Liver (tissue), 3 donors: ENCODE data around the gene RCAN2.

Experiments used
- ATF3 ChIP-seq: IDR thresholded peaks from 2 replicates; pipeline ENCODE4 v1.6.1; 2016; ENCODE audit warnings: antibody characterized with exemption
- CTCF ChIP-seq: fragments of 150-350 bp; IDR thresholded peaks from 2 replicates; pipeline ENCODE4 v1.5.1; 2017; ENCODE audit warnings: improper control_type of control experiment, low read depth, low read length; ENCODE audit not compliant: missing input control
- EGR1 ChIP-seq, 2 donors: IDR thresholded peaks; 2 replicates each; pipeline ENCODE4 v1.6.1; 2016 to 2018; ENCODE audit warnings: antibody characterized with exemption in 2 of 2, low read depth in 2 of 2
- GABPA ChIP-seq, 2 donors: IDR thresholded peaks in 1 of 2; conservative IDR thresholded peaks in 1 of 2; 2 replicates each; pipeline ENCODE4 v1.6.1; 2016; ENCODE audit warnings: antibody characterized with exemption in 2 of 2, mild to moderate bottlenecking in 1 of 2, moderate library complexity in 1 of 2
- JUND ChIP-seq, 2 donors: IDR thresholded peaks; 2 replicates each; pipeline ENCODE4 v1.6.1; 2016; ENCODE audit warnings: antibody characterized with exemption in 2 of 2
- RAD21 ChIP-seq, 2 donors: IDR thresholded peaks; 2 replicates each; pipeline ENCODE4 v1.6.1; 2016; ENCODE audit warnings: antibody characterized with exemption in 2 of 2, mild to moderate bottlenecking in 2 of 2
- RXRA ChIP-seq, 2 donors: IDR thresholded peaks; 2 replicates each; pipeline ENCODE4 v1.6.1; 2017 to 2018; ENCODE audit warnings: antibody characterized with exemption in 2 of 2, mild to moderate bottlenecking in 1 of 2
- SP1 ChIP-seq: IDR thresholded peaks from 2 replicates; pipeline ENCODE4 v1.6.1; 2018; ENCODE audit warnings: antibody characterized with exemption, mild to moderate bottlenecking
- TAF1 ChIP-seq: conservative IDR thresholded peaks from 2 replicates; pipeline ENCODE4 v1.6.1; 2016; ENCODE audit warnings: antibody characterized with exemption, mild to moderate bottlenecking
- YY1 ChIP-seq: IDR thresholded peaks from 2 replicates; pipeline ENCODE4 v1.6.1; 2016; ENCODE audit warnings: antibody characterized with exemption, mild to moderate bottlenecking
- TF ChIP-seq, protein P1 (sequence below): IDR thresholded peaks from 2 replicates; pipeline ENCODE4 v1.6.1; 2016; ENCODE audit warnings: antibody characterized with exemption, mild to moderate bottlenecking
- TF ChIP-seq, protein P2 (sequence below): IDR thresholded peaks from 2 replicates; pipeline ENCODE4 v1.6.1; 2016; ENCODE audit warnings: antibody characterized with exemption
- donor health status: healthy.
- donor health status: healthy.

GRCh38 chr6:46234156-46234556 is 257.1 kb downstream of the RCAN2 start:
- TF ChIP-seq GABPA (IDR thresholded peaks at IDR 0.05 in 1 of 2, conservative IDR thresholded peaks at IDR 0.05 in 1 of 2) (no peak), CTCF (no peak), ATF3 (no peak), JUND (IDR thresholded peaks at IDR 0.05) (no peak), YY1 (no peak), TAF1 (no peak), RAD21 (IDR thresholded peaks at IDR 0.05) (no peak), SP1 (no peak), EGR1 (IDR thresholded peaks at IDR 0.05; ENCODE audit: low read depth in 2 of 2) (no peak), RXRA (IDR thresholded peaks at IDR 0.05) (no peak)
- TF ChIP-seq, protein P1, sequence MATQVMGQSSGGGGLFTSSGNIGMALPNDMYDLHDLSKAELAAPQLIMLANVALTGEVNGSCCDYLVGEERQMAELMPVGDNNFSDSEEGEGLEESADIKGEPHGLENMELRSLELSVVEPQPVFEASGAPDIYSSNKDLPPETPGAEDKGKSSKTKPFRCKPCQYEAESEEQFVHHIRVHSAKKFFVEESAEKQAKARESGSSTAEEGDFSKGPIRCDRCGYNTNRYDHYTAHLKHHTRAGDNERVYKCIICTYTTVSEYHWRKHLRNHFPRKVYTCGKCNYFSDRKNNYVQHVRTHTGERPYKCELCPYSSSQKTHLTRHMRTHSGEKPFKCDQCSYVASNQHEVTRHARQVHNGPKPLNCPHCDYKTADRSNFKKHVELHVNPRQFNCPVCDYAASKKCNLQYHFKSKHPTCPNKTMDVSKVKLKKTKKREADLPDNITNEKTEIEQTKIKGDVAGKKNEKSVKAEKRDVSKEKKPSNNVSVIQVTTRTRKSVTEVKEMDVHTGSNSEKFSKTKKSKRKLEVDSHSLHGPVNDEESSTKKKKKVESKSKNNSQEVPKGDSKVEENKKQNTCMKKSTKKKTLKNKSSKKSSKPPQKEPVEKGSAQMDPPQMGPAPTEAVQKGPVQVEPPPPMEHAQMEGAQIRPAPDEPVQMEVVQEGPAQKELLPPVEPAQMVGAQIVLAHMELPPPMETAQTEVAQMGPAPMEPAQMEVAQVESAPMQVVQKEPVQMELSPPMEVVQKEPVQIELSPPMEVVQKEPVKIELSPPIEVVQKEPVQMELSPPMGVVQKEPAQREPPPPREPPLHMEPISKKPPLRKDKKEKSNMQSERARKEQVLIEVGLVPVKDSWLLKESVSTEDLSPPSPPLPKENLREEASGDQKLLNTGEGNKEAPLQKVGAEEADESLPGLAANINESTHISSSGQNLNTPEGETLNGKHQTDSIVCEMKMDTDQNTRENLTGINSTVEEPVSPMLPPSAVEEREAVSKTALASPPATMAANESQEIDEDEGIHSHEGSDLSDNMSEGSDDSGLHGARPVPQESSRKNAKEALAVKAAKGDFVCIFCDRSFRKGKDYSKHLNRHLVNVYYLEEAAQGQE = no peak
- TF ChIP-seq, protein P2, sequence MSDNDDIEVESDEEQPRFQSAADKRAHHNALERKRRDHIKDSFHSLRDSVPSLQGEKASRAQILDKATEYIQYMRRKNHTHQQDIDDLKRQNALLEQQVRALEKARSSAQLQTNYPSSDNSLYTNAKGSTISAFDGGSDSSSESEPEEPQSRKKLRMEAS = no peak
